Ectodermal cell (in vitro differentiated cells): ENCODE measurements around the gene TMIE.

Experiments
- H3K27ac ChIP-seq: 2 replicates; pipeline ENCODE4 v1.7.0; 2013; ENCODE audit warnings: mild to moderate bottlenecking, low read depth, low read length; ENCODE audit not compliant: insufficient read depth, poor library complexity, severe bottlenecking
- H3K27me3 ChIP-seq: 2 replicates; pipeline ENCODE4 v1.7.0; 2013; ENCODE audit warnings: mild to moderate bottlenecking, low read length; ENCODE audit not compliant: insufficient read depth, control insufficient read depth, poor library complexity, severe bottlenecking
- H3K36me3 ChIP-seq: one replicate; pipeline ENCODE4 v1.7.0; 2013; ENCODE audit warnings: low read length; ENCODE audit not compliant: control insufficient read depth, insufficient read depth
- H3K4me1 ChIP-seq: one replicate; pipeline ENCODE4 v1.7.0; 2013; ENCODE audit warnings: low read length; ENCODE audit not compliant: control insufficient read depth, insufficient read depth
- H3K4me3 ChIP-seq: 2 replicates; pipeline ENCODE4 v1.7.0; 2013; ENCODE audit warnings: low read depth, low read length, control low read depth; ENCODE audit not compliant: insufficient read depth
- H3K9me3 ChIP-seq: 2 replicates; pipeline ENCODE4 v1.7.0; 2013; ENCODE audit warnings: mild to moderate bottlenecking, low read length, moderate library complexity; ENCODE audit not compliant: control insufficient read depth
- WGBS, 2 experiments: methylation state at CpG; one replicate each; pipeline ENCODE4 v1.1.7; 2013; ENCODE audit warnings: missing lambda C conversion rate in 2 of 2; 5-methylcytosine and 5-hydroxymethylcytosine counted together

TMIE gene

GRCh38 chr3:46669191-46669999 is 31.8 kb upstream of the TMIE start:
- Histone ChIP-seq H3K4me3 (no peak overlapping the region), H3K27ac (no peak overlapping the region), H3K4me1 (peaks cover 5% of the 10 kb centered on the region), H3K36me3 (no peaks in the 10 kb centered on the region), H3K9me3 (no peaks in the 10 kb centered on the region), H3K27me3 (no peaks in the 10 kb centered on the region)
- 87 to 91% methylated on average over 9 of the region's 9 CpGs for WGBS, 2 experiments

DNA sequence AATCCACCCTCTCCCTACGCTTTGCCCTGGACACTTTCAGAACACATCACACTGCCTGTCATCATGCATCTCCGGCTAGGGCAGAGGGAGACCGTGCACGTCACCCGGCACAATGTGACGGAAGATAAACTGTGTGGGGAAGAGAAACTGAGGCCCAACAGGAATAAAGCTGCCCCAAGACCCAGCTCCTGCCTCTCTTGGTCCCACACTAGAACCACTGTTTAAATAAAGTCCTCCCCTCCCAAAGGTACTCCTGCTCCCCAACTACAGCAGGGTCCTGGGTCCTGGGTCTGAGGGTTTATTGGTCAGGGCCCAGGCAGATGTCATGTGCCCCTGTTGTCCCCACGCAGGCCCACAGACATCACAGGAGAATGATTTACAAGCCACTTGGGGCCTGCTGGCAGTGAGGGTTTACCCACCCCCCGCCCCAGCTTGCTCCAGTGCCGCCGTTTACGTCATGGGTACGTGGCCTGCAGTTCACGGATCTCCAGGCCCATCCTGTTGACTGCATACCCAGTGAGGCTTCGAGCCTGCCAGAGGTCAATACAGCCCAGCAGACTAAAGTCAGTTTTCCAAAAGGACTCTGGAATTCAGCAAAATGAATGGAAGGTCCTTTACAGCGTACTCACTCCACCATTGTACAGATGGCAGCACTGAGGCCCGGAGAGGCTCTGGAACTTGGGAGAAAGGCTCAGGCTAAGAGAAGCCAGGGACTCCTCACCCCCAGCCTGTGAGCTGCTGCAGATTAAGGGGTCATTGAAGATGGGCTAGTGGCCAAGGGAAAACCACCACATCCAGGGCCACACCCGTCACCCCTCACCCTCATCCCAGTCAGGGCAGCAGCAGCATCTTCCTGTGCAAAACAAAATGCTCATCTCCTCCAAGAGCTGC is 30.9 kb upstream of the TMIE start:
- no peaks in the 10 kb centered on the region for H3K27me3 ChIP-seq
- 85 to 90% methylated on average over 17 of the region's 17 CpGs for WGBS, 2 experiments

DNA sequence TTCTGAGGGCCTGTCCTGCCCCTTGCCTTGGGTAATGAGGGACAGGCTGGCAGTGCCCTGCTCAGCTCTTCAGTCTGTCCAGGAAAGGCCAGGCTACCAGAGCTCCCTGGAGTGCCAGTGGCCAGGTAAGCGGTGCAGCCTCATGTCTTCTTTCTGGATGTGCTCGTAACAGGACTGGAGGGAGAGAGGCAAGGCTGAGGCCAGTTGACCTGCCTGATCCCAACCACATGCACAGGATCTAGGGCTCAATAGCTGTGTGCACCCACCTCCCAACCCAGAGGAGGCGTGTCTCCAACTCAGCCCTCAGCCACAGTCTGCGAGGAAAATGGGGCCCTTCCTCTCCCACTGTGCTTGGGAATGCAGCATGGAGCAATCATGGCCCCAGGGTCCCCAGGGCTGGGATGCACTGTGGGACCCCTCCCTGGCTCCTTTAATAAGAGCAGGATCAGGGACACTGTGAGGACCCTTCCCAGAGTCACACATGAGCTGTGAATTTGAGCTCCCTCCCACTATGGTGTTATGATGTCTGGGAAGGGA is 30.2 kb upstream of the TMIE start:
- Histone ChIP-seq H3K4me1 (peaks cover 5% of the 10 kb centered on the region), H3K27me3 (no peaks in the 10 kb centered on the region), H3K4me3 (no peak overlapping the region), H3K9me3 (no peaks in the 10 kb centered on the region), H3K27ac (no peak overlapping the region), H3K36me3 (no peaks in the 10 kb centered on the region)
- WGBS, 2 experiments: 86 to 88% methylated on average over 4 of the region's 4 CpGs

More for the DNA sequence above, 30.9 kb upstream of the TMIE start:
- no peak overlapping the region for H3K27ac ChIP-seq
- H3K36me3 ChIP-seq: no peaks in the 10 kb centered on the region
- H3K4me3 ChIP-seq: no peak overlapping the region
- peaks cover 5% of the 10 kb centered on the region for H3K4me1 ChIP-seq
- no peaks in the 10 kb centered on the region for H3K9me3 ChIP-seq

DNA sequence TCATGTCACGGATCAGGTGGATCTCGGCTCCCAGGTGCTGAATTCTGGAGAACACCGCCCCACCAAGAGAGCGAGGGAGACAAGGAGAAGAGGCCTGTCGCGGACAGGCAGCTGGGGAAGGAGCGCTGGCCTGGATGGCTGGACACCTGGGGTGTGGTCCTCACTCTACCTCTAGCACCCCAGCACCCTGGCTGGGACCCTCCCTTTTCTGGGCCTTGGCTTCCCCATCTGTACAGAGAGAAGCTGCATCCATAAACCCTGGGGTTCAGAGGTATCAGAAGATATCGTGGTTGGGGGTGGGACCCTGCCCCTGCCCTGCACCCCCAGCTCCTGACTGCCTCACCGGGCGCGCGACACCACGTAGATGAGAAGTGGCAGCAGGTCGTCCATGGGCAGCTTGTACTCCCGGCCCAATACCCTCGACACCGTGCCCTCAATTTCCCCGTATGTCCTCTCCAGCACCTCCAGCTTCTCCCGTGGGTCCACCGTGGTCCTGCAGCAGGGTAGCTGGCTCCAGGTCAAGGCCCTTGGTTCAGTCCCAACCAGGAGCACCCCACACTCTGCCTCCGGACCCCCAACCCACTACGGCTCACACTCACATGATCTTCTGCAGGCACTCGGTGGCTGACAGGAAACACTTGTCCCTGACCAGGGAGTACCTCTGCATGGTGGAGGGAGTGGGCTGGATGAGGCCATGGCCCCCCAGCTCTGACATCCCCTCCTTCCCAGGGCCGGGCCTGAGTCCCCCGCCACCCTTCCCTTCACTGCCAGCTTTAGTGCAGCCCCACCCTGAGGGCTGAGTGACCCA is 29.4 kb upstream of the TMIE start:
- H3K27me3 ChIP-seq: no peaks in the 10 kb centered on the region
- 95 to 96% methylated on average over 25 of the region's 25 CpGs for WGBS, 2 experiments
- H3K4me3 ChIP-seq: no peak overlapping the region
- no peak overlapping the region for H3K27ac ChIP-seq
- no peaks in the 10 kb centered on the region for H3K36me3 ChIP-seq
- H3K4me1 ChIP-seq: peaks cover 5% of the 10 kb centered on the region
- no peaks in the 10 kb centered on the region for H3K9me3 ChIP-seq

DNA sequence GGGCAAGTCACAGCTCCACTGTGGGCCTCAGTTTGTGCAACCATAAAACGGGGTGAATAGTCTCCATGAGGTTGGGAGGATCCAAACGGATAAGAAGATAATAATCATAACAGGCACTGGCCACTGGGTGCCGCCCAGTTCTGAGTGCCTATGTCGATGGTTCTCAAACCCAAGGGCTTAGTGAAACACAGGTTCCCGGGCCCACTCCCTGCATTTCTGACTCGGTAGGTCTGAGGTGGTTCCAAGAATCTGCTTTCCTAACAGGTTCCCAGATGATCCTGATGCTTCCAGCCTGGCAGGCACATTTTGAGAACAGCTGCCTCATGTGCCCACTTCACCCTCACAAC is 28.9 kb upstream of the TMIE start:
- Histone ChIP-seq H3K36me3 (no peaks in the 10 kb centered on the region), H3K27me3 (no peaks in the 10 kb centered on the region), H3K27ac (no peak overlapping the region), H3K4me3 (no peak overlapping the region), H3K4me1 (peaks cover 5% of the 10 kb centered on the region), H3K9me3 (no peaks in the 10 kb centered on the region)
- 93 to 96% methylated on average over 6 of the region's 6 CpGs for WGBS, 2 experiments

GRCh38 chr3:46673151-46674030 is 27.8 kb upstream of the TMIE start:
- WGBS, 2 experiments: 80% methylated on average over 10 of the region's 10 CpGs
- Histone ChIP-seq H3K4me1 (peaks cover 5% of the 10 kb centered on the region), H3K27ac (no peak overlapping the region), H3K27me3 (no peaks in the 10 kb centered on the region), H3K9me3 (no peaks in the 10 kb centered on the region), H3K4me3 (no peak overlapping the region), H3K36me3 (no peaks in the 10 kb centered on the region)

- Histone ChIP-seq H3K4me1 (peaks cover 5% of the 10 kb centered on the region), H3K9me3 (no peaks in the 10 kb centered on the region), H3K27me3 (no peaks in the 10 kb centered on the region), H3K27ac (no peak overlapping the region), H3K4me3 (no peak overlapping the region), H3K36me3 (no peaks in the 10 kb centered on the region)
- 91 to 94% methylated on average over 12 of the region's 12 CpGs for WGBS, 2 experiments
These were observed 27.0 kb upstream of the TMIE start for GRCh38 chr3:46674031-46674845.

DNA sequence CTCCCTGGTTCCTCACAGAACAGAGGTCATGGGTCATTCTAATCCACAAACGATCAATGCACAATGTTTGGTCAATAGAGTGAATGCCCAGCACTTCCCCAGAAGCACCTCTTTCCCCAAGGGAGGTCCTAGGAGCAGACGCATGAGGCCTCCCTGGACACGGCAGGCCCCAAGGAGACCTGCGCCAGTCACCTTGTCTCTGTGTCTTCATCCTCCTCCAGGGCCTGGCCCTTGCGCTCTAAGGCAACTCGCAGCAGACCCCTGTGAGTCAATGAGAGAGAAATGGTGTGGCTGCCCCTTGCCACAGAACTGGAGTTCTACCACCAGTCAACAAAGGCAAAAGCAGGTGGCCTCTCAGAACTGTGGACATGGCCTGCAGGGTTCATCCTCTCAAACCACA is 25.8 kb upstream of the TMIE start:
- Histone ChIP-seq H3K27ac (no peak overlapping the region), H3K4me1 (peaks cover 5% of the 10 kb centered on the region), H3K4me3 (no peak overlapping the region), H3K27me3 (no peaks in the 10 kb centered on the region), H3K36me3 (no peaks in the 10 kb centered on the region), H3K9me3 (no peaks in the 10 kb centered on the region)
- WGBS, 2 experiments: 89 to 93% methylated on average over 6 of the region's 6 CpGs
